CD4-positive, alpha-beta T cell (primary cell): ENCODE data around the gene CADM4. TPM values are rescaled to one million over a fixed set of nuclear protein-coding genes. Genes with fewer than 3 reads are reported as not detected.

Experiments used
- ATAC-seq: fragments of 200-7000 bp; cut with Tn5 transposase; one replicate; pipeline ENCODE4 v1.10.0; 2022; ENCODE audit warnings: mild to moderate bottlenecking; ENCODE audit not compliant: poor library complexity
- CTCF ChIA-PET: fragments of 350-600 bp; sonication (Branson Sonifier 250); formaldehyde crosslinking; loops from one replicate; lab custom pipeline; 2021; ENCODE audit warnings: antibody characterized with exemption, inconsistent platforms; lab: Charles Lee
- POLR2A ChIA-PET: fragments of 350-600 bp; sonication (Branson Sonifier 250); formaldehyde crosslinking; loops from one replicate; lab custom pipeline; 2021; ENCODE audit warnings: antibody characterized with exemption, inconsistent platforms; lab: Charles Lee
- DNase-seq, 14 experiments: peaks; one replicate each; pipeline ENCODE4 v3.0.0-alpha.2; 2013 to 2020; ENCODE audit warnings: mixed read lengths in 2 of 14
- H3K27ac ChIP-seq, 2 donors: one replicate each; pipeline versions ENCODE4 v1.5.1 to v1.7.0; 2013; ENCODE audit warnings: low read length in 2 of 2, low read depth in 1 of 2, mild to moderate bottlenecking in 1 of 2
- H3K27me3 ChIP-seq, 2 experiments: 1 replicate in 1 of 2; 2 replicates in 1 of 2; pipeline versions ENCODE4 v1.6.1 to v1.7.0; 2013; ENCODE audit warnings: low read length in 2 of 2, control low read depth in 1 of 2, mild to moderate bottlenecking in 1 of 2, moderate library complexity in 1 of 2; ENCODE audit not compliant: insufficient read depth in 2 of 2, control insufficient read depth in 1 of 2
- H3K36me3 ChIP-seq: one replicate; pipeline ENCODE4 v1.6.1; 2013; ENCODE audit warnings: low read length, control low read depth; ENCODE audit not compliant: insufficient read depth
- H3K4me1 ChIP-seq: one replicate; pipeline ENCODE4 v1.6.1; 2013; ENCODE audit warnings: low read length, control low read depth; ENCODE audit not compliant: insufficient read depth
- H3K4me3 ChIP-seq: one replicate; pipeline ENCODE4 v1.5.1; 2013; ENCODE audit warnings: mild to moderate bottlenecking, low read length, moderate library complexity
- H3K9me3 ChIP-seq, 2 experiments: 1 replicate in 1 of 2; 2 replicates in 1 of 2; pipeline versions ENCODE4 v1.6.1 to v1.7.0; 2013; ENCODE audit warnings: low read length in 2 of 2, mild to moderate bottlenecking in 2 of 2, control low read depth in 1 of 2, moderate library complexity in 1 of 2; ENCODE audit not compliant: control insufficient read depth in 1 of 2, insufficient read depth in 1 of 2
- H3K27ac Mint-ChIP-seq: one replicate; pipeline ENCODE4 v1.8.0; 2020; ENCODE audit warnings: mixed read lengths
- H3K27me3 Mint-ChIP-seq: one replicate; pipeline ENCODE4 v1.8.0; 2021; ENCODE audit warnings: mixed read lengths
- H3K36me3 Mint-ChIP-seq: one replicate; pipeline ENCODE4 v1.8.0; 2021; ENCODE audit warnings: low read depth, mixed read lengths
- H3K4me1 Mint-ChIP-seq: one replicate; pipeline ENCODE4 v1.8.0; 2021; ENCODE audit warnings: low read depth, mixed read lengths
- H3K4me3 Mint-ChIP-seq: one replicate; pipeline ENCODE4 v1.8.0; 2020; ENCODE audit warnings: mild to moderate bottlenecking, mixed read lengths
- H3K9me3 Mint-ChIP-seq: one replicate; pipeline ENCODE4 v1.8.0; 2020; ENCODE audit warnings: mixed read lengths
- intact Hi-C, 2 experiments: fragments of 100-400 bp; cut with DNase I in 1 of 2; cut with micrococcal nuclease in 1 of 2; formaldehyde crosslinking; loops; one replicate each; pipeline versions ENCODE4 v1.15.1 to v1.9.0; 2023 to 2025; cut with DNase I, micrococcal nuclease
- total RNA-seq, 174 experiments: library from RNA in 2 of 174; stranded (reverse) in 2 of 174; gene quantifications; one replicate each; pipeline ENCODE4 v1.2.3 and lab custom pipeline; 2021 to 2026
- TF ChIP-seq, protein P1 (sequence below): fragments of 200-600 bp; IDR thresholded peaks from one replicate; pipeline ENCODE4 v1.8.0; 2022; ENCODE audit warnings: antibody characterized with exemption, mild to moderate bottlenecking

The CADM4 gene
- total RNA-seq, 2 experiments from 2014 or later, result 0.28 to 0.36 TPM

GRCh38 chr19:43640424-43640757 is 741 bp upstream of the CADM4 start:
- Mint-ChIP-seq H3K27me3 (peaks cover 33% of the 10 kb centered on the region), H3K4me1 (peaks cover 13% of the 10 kb centered on the region), H3K9me3 (no peaks in the 10 kb centered on the region), H3K27ac (no peak overlapping the region), H3K36me3 (no peaks in the 10 kb centered on the region), H3K4me3 (peak overlapping the region; percentile 84)
- no peak overlapping the region for H3K27ac ChIP-seq
- peak overlapping the region; percentile 57 for H3K4me3 ChIP-seq
- H3K9me3 ChIP-seq, result peaks cover 0 to 4% of the 10 kb centered on the region in 2 experiments
- intact Hi-C loops, result no loop called here
- ATAC-seq (no peak), DNase-seq (no peak)
- H3K27me3 ChIP-seq, result peaks cover 6 to 20% of the 10 kb centered on the region in 2 experiments
- POLR2A ChIA-PET, result interaction anchor here (0.5 to 1.4 kb wide), 3 partner anchors 28 to 175 kb away, joined by 3 to 4 read pairs (median 4); no protein-coding TSS in a partner anchor
- peaks cover 18% of the 10 kb centered on the region for H3K4me1 ChIP-seq
- TF ChIP-seq, protein P1, sequence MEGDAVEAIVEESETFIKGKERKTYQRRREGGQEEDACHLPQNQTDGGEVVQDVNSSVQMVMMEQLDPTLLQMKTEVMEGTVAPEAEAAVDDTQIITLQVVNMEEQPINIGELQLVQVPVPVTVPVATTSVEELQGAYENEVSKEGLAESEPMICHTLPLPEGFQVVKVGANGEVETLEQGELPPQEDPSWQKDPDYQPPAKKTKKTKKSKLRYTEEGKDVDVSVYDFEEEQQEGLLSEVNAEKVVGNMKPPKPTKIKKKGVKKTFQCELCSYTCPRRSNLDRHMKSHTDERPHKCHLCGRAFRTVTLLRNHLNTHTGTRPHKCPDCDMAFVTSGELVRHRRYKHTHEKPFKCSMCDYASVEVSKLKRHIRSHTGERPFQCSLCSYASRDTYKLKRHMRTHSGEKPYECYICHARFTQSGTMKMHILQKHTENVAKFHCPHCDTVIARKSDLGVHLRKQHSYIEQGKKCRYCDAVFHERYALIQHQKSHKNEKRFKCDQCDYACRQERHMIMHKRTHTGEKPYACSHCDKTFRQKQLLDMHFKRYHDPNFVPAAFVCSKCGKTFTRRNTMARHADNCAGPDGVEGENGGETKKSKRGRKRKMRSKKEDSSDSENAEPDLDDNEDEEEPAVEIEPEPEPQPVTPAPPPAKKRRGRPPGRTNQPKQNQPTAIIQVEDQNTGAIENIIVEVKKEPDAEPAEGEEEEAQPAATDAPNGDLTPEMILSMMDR, result no peak
- no peaks in the 10 kb centered on the region for H3K36me3 ChIP-seq
- CTCF ChIA-PET, result interaction anchor here (0.8 kb wide), 1 partner anchor 46 kb away, joined by 4 read pairs; no protein-coding TSS in a partner anchor

- Mint-ChIP-seq H3K4me1 (peaks cover 13% of the 10 kb centered on the region), H3K9me3 (no peaks in the 10 kb centered on the region), H3K36me3 (no peaks in the 10 kb centered on the region), H3K27ac (no peak overlapping the region), H3K4me3 (peak overlapping the region; percentile 85), H3K27me3 (peaks cover 33% of the 10 kb centered on the region)
- DNase-seq (peak in 1 of 14 experiments; percentile 41), ATAC-seq (no peak)
- ChIA-PET POLR2A (interaction anchor here (1.4 kb wide), 1 partner anchor 76 kb away, joined by 4 read pairs; no protein-coding TSS in a partner anchor), CTCF (no interaction called here)
- peaks cover 8 to 27% of the 10 kb centered on the region in 2 experiments for H3K27me3 ChIP-seq
- intact Hi-C loops, result loop anchor here in 1 of 2 experiments (2.0 kb wide), 1 partner anchor 30 kb away; no protein-coding TSS in a partner anchor
- no peak overlapping the region for H3K27ac ChIP-seq
- H3K9me3 ChIP-seq, result peaks cover 0 to 4% of the 10 kb centered on the region in 2 experiments
- no peak overlapping the region for H3K4me3 ChIP-seq
- TF ChIP-seq, protein P1, result no peak
- H3K36me3 ChIP-seq, result no peaks in the 10 kb centered on the region
- H3K4me1 ChIP-seq, result peaks cover 18% of the 10 kb centered on the region
Observed at GRCh38 chr19:43638995-43639518, 593 bp downstream of the CADM4 start.

DNA sequence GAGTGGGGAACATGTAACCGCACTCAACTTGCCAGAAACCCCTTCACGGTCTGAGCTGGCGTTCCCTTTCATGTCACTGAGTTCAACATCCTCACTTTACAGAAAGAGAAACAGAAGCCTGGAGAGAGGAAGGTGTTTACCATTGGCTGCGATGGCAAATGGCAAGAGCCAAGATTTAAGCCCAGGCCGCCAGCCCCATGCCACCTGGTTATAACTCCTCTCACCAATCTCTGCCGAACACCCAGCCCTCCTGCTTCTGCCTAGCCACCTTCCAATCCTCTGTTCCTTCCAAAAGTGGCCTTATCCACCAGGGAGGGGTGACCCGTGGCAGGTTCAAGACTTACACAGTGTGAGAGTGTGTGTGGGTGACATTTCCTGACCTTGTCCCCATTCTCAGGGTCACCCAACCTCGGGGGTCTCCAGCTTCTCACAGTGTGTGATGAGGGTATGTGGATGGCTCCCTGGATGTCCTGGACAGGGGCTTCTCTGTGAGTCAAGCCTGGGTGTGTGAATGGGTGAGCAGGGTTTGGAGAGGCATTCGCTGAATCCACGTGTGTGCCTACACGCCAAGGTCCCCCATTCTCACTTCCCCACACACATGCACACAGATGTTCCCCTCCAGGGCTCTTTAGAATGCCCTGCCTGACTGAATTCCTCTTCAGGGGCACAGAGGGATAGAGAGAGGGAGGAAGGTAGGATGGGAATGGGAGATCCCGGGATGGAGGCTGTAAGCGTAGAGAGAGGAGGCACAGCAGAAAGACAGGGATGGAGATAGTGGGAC is 1.2 kb downstream of the CADM4 start:
- no peaks in the 10 kb centered on the region for H3K9me3 Mint-ChIP-seq
- TF ChIP-seq, protein P1, result no peak
- intact Hi-C loops, result loop anchor here in 1 of 2 experiments (2.0 kb wide), 1 partner anchor 30 kb away; no protein-coding TSS in a partner anchor
- H3K36me3 Mint-ChIP-seq, result no peaks in the 10 kb centered on the region
- Histone ChIP-seq H3K27me3 (peaks cover 11 to 27% of the 10 kb centered on the region in 2 experiments), H3K4me3 (no peak overlapping the region), H3K9me3 (peaks cover 0 to 4% of the 10 kb centered on the region in 2 experiments), H3K27ac (no peak overlapping the region), H3K4me1 (peaks cover 18% of the 10 kb centered on the region), H3K36me3 (no peaks in the 10 kb centered on the region)
- ChIA-PET CTCF (no interaction called here), POLR2A (interaction anchor here (1.0 kb wide), 1 partner anchor 30 kb away, joined by 3 read pairs; no protein-coding TSS in a partner anchor)
- peak in 1 of 14 experiments; percentile 28 for DNase-seq
- peak overlapping the region; percentile 85 for H3K4me3 Mint-ChIP-seq
- ATAC-seq, result no peak
- peaks cover 33% of the 10 kb centered on the region for H3K27me3 Mint-ChIP-seq
- no peak overlapping the region for H3K27ac Mint-ChIP-seq
- peaks cover 13% of the 10 kb centered on the region for H3K4me1 Mint-ChIP-seq
